Mucosa of rectum (tissue), 2 donors: ENCODE results near the gene UBL5.
"Not testable (repeated sequence)": the region's sequence is repeated elsewhere in the genome, so short reads cannot be mapped to it uniquely, and the experiment has no call there.

Experiments
- H3K27ac ChIP-seq, 2 donors: one replicate each; pipeline ENCODE4 v1.7.0; 2013; ENCODE audit warnings: inconsistent platforms in 2 of 2, low read depth in 2 of 2, low read length in 2 of 2
- H3K27me3 ChIP-seq, 2 donors: one replicate each; pipeline ENCODE4 v1.7.0; 2013; ENCODE audit warnings: low read length in 2 of 2; ENCODE audit not compliant: control insufficient read depth in 2 of 2, insufficient read depth in 2 of 2
- H3K36me3 ChIP-seq, 2 donors: one replicate each; pipeline ENCODE4 v1.7.0; 2013; ENCODE audit warnings: low read length in 2 of 2; ENCODE audit not compliant: control insufficient read depth in 2 of 2, insufficient read depth in 2 of 2
- H3K4me1 ChIP-seq, 2 donors: one replicate each; pipeline ENCODE4 v1.7.0; 2013; ENCODE audit warnings: low read length in 2 of 2, mild to moderate bottlenecking in 1 of 2; ENCODE audit not compliant: control insufficient read depth in 2 of 2, insufficient read depth in 2 of 2
- H3K4me3 ChIP-seq, 2 donors: one replicate each; pipeline ENCODE4 v1.7.0; 2013; ENCODE audit warnings: low read length in 2 of 2
- H3K9ac ChIP-seq, 2 donors: one replicate each; pipeline ENCODE4 v1.7.0; 2013; ENCODE audit warnings: low read length in 2 of 2, low read depth in 1 of 2, mild to moderate bottlenecking in 1 of 2
- H3K9me3 ChIP-seq, 2 donors: one replicate each; pipeline ENCODE4 v1.7.0; 2013; ENCODE audit warnings: low read length in 2 of 2; ENCODE audit not compliant: control insufficient read depth in 2 of 2
- donor health status: healthy.
- donor health status: Normal muscosa, but diverticular disease.

UBL5 gene

GRCh38 chr19:9835507-9835949 lies 7.8 kb downstream of the UBL5 start:
- H3K27ac ChIP-seq, result peak overlapping the region in 1 of 2 donors; percentile 23
- peaks cover 3 to 16% of the 10 kb centered on the region in 2 donors for H3K36me3 ChIP-seq
- peak overlapping the region; percentile 65 to 72 for H3K9ac ChIP-seq
- no peaks in the 10 kb centered on the region for H3K9me3 ChIP-seq
- no peaks in the 10 kb centered on the region for H3K27me3 ChIP-seq
- H3K4me1 ChIP-seq, result peaks cover 10 to 12% of the 10 kb centered on the region in 2 donors
- H3K4me3 ChIP-seq, result peak overlapping the region; percentile 86 to 90

- Histone ChIP-seq H3K4me3 (peak overlapping the region; percentile 86 to 90), H3K9me3 (no peaks in the 10 kb centered on the region), H3K27me3 (no peaks in the 10 kb centered on the region), H3K4me1 (peaks cover 10 to 12% of the 10 kb centered on the region in 2 donors), H3K27ac (no peak overlapping the region), H3K36me3 (peaks cover 6 to 21% of the 10 kb centered on the region in 2 donors), H3K9ac (peak overlapping the region in 1 of 2 donors; percentile 65)
These were observed 8.3 kb downstream of the UBL5 start for GRCh38 chr19:9836021-9836420.

GRCh38 chr19:9838324-9838723 lies 10.6 kb downstream of the UBL5 start:
- H3K9ac ChIP-seq, result no peak overlapping the region
- H3K4me1 ChIP-seq, result peaks cover 10 to 12% of the 10 kb centered on the region in 2 donors
- H3K36me3 ChIP-seq, result peaks cover 25 to 42% of the 10 kb centered on the region in 2 donors
- H3K27me3 ChIP-seq, result no peaks in the 10 kb centered on the region
- H3K27ac ChIP-seq, result no peak overlapping the region
- H3K9me3 ChIP-seq, result no peaks in the 10 kb centered on the region
- no peak overlapping the region for H3K4me3 ChIP-seq

GRCh38 chr19:9839415-9839814 lies 11.7 kb downstream of the UBL5 start:
- Histone ChIP-seq H3K4me1 (peaks cover 10 to 12% of the 10 kb centered on the region in 2 donors), H3K4me3 (no peak overlapping the region), H3K36me3 (peaks cover 32 to 52% of the 10 kb centered on the region in 2 donors), H3K9me3 (no peaks in the 10 kb centered on the region), H3K27ac (no peak overlapping the region), H3K9ac (no peak overlapping the region), H3K27me3 (no peaks in the 10 kb centered on the region)

GRCh38 chr19:9842834-9843625 lies 15.3 kb downstream of the UBL5 start:
- peaks cover 62 to 72% of the 10 kb centered on the region in 2 donors for H3K36me3 ChIP-seq
- no peak overlapping the region for H3K9ac ChIP-seq
- no peaks in the 10 kb centered on the region for H3K9me3 ChIP-seq
- no peak overlapping the region for H3K4me3 ChIP-seq
- no peak overlapping the region for H3K27ac ChIP-seq
- no peaks in the 10 kb centered on the region for H3K4me1 ChIP-seq
- no peaks in the 10 kb centered on the region for H3K27me3 ChIP-seq

GRCh38 chr19:9843626-9844273 lies 16.0 kb downstream of the UBL5 start:
- not testable (repeated sequence) for H3K4me1 ChIP-seq, H3K4me3 ChIP-seq, H3K9me3 ChIP-seq, H3K27me3 ChIP-seq, H3K9ac ChIP-seq, H3K27ac ChIP-seq
- peaks cover 67 to 73% of the 10 kb centered on the region in 2 donors for H3K36me3 ChIP-seq

- Histone ChIP-seq H3K36me3 (peaks cover 45 to 54% of the 10 kb centered on the region in 2 donors), H3K4me1 (no peaks in the 10 kb centered on the region), H3K27me3 (no peaks in the 10 kb centered on the region), H3K9ac (no peak overlapping the region), H3K27ac (no peak overlapping the region), H3K9me3 (no peaks in the 10 kb centered on the region), H3K4me3 (no peak overlapping the region)
These were observed 19.5 kb downstream of the UBL5 start for GRCh38 chr19:9847087-9847671.

GRCh38 chr19:9848060-9848459 lies 20.3 kb downstream of the UBL5 start:
- H3K36me3 ChIP-seq, result peaks cover 36 to 45% of the 10 kb centered on the region in 2 donors
- H3K27ac ChIP-seq, result no peak overlapping the region
- no peaks in the 10 kb centered on the region for H3K4me1 ChIP-seq
- no peak overlapping the region for H3K4me3 ChIP-seq
- H3K9me3 ChIP-seq, result no peaks in the 10 kb centered on the region
- H3K9ac ChIP-seq, result no peak overlapping the region
- H3K27me3 ChIP-seq, result no peaks in the 10 kb centered on the region

GRCh38 chr19:9848762-9849161 lies 21.0 kb downstream of the UBL5 start:
- no peak overlapping the region for H3K27ac ChIP-seq
- no peak overlapping the region for H3K9ac ChIP-seq
- no peaks in the 10 kb centered on the region for H3K9me3 ChIP-seq
- H3K4me3 ChIP-seq, result no peak overlapping the region
- H3K36me3 ChIP-seq, result peaks cover 30 to 40% of the 10 kb centered on the region in 2 donors
- no peaks in the 10 kb centered on the region for H3K4me1 ChIP-seq
- H3K27me3 ChIP-seq, result no peaks in the 10 kb centered on the region

- Histone ChIP-seq H3K9ac (no peak overlapping the region), H3K4me1 (no peaks in the 10 kb centered on the region), H3K27ac (no peak overlapping the region), H3K36me3 (peaks cover 20 to 31% of the 10 kb centered on the region in 2 donors), H3K27me3 (no peaks in the 10 kb centered on the region), H3K4me3 (no peak overlapping the region), H3K9me3 (no peaks in the 10 kb centered on the region)
These were observed 22.1 kb downstream of the UBL5 start for GRCh38 chr19:9849791-9850190.
